T-helper 22 cell (primary cell): Measurements from ENCODE around the gene TMIGD3.

Experiments
- DNase-seq: peaks from one replicate; pipeline ENCODE4 v3.0.0-alpha.2; 2020; ENCODE audit warnings: low read depth

TMIGD3 gene

DNA sequence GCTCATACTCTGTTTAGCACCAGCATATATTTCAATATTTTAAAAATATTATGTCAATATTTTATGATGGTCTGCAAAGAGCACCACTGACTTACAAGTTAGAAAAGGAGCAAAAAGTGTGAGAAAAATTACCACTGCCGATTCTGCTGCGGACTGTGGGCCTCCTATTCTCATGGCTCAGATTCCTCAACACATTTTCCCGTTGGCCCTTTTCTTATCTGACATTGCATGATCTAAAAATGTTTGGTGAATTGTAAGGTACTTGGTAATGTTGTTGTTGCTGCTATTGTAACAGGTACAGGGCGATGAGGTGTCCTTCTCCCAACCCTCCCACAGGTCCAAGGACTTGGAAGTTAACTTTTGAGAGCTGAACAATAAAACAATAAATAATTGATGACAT is 28.9 kb downstream of the TMIGD3 start:
- no peak for DNase-seq

DNA sequence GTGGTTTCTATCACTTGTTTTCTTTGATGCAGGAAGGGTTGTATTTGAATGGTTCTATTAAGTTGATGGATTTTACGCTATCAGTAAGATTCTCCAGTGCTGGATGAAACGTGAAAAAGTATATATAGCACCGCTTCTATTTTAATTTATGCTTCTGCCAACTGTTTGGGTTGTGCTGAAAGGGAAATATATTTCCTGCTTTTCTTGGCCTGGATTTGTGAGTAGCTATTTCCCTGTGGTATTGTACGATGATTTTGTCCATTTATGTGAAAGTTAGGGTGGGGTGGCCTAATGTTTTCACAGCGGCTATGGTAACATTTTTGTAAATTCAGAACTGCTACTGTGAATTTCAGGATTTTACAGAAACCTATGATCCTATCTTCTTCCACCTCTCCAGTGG is 29.3 kb downstream of the TMIGD3 start:
- no peak for DNase-seq

DNA sequence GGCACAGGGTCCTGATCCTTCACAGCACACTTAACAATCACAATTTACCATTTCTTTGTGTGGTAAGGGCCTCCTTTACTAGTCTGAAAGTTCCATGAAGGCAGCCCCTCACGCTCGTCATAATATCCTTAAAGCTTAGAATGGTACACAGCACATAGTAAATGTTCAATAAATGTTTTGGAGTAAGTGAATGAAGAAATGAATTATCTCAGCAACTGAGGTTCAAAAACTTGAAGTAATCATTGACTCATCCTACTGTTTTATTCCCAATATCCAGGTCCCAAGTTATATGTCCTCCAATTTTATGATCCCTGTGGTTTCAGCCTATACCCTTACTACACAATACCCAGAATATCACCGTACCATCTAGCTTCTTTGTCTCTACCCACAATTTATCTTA is 31.9 kb downstream of the TMIGD3 start:
- no peak for DNase-seq

DNA sequence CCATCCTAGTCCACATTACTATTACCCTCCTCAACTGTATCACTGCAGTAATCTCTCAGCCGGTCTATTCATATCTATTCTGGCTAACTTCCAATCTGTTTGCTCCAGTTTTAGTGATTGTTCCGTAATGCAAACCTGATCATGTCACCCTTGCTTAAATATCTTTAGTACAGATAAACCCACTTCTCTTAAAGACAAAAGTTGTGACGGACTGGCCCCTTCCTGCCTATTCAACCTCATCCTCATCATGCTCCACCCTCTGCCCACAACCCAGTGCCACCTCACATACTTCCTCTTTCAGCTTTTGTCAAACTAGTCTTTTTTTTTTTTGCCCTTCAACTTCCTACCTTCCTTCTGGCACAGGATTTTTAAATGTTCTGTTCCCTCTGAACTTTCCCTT is 32.4 kb downstream of the TMIGD3 start:
- DNase-seq: peak; percentile 79

DNA sequence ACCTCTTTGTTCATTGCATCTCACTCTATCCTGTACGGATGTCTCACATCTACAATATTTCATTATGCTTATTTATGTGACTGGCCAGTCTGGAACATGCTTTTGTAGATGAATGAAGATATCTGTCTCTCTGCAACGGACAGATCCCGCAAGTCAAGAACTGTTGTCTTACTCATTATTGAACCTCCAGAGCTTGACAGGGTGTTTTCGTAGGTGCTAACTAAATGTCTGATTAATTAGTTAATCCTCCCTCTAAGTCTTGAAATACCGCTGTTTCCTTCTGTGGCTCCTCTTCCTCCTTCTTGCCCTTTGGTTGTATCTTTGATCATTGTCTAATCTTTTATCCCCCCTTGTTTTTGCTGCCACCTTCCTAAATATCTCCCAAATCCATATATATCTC is 32.8 kb downstream of the TMIGD3 start:
- no peak for DNase-seq

DNA sequence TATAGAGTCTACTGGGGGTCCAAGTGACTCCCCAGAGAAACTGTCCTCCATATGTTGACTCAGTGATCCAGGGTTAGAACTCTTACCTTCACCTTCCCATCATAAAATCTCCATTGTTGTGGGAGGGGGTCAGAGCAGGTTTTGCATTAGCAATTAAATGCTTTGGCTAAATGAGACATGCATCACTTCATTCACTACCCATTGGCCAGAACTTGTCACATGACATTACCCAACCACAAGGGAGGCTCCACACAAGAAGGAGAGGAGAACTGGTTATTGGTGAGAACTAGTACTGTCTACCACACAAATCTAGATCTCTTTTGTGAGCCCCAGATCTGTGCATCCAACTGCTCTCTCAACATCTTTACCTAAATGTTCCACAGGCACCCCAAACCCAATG is 33.9 kb downstream of the TMIGD3 start:
- DNase-seq: no peak

DNA sequence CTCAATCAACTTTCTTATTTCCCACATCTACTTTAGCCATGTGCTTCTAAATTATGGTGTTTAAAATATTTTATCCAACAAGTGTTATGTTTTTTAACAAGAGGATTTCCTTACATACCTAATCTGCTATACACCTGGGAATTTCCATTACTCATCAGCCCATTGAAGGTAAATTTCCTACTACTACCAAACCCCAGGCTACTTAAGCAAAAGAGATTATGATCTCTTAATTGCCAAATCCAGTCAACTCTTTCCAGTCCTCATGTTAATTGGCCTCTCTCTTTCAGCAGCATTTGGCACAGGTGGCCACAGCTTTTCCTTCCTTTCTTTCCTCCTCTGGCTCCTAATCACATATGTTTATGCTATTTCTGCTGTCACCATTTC is 34.7 kb downstream of the TMIGD3 start:
- DNase-seq: no peak

DNA sequence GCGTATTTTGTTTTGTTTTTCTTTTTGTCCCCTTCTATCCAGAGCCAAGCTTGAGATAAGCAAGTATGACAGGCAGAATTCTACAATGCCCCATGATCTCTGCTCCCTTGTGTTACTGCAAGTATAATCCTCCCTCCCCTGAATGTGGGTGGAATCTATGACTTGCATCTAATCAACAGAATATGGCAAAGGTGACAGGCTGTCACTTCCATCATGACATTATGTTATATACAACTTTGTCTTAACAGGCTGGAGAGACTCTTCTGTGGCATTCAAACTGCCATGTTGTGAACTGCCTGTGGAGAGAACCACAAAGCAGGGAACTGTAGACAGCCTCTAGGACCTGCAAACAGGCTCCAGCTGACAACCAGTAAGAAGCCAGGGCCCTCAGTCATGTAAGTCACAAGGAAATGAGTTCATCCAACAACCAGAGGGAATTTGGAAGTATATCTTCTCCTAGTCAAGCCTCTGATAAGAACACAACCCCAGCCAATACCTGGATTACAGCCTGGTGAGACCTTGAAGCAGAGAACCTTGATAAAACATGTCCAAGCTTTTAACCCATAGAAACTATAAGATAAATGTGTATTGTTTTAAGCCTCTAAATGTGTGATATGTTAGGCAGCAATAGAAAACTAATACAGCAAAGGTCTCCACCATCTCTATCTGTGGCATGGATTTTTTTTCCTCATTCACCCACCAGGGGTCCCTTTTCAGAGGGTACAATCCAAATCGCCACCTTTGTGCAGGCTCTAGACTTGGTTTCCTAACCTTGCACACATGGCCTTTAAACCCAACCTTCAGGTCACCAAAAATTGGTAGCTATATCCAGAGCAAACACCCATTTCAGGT is 35.3 kb downstream of the TMIGD3 start:
- DNase-seq: no peak

DNA sequence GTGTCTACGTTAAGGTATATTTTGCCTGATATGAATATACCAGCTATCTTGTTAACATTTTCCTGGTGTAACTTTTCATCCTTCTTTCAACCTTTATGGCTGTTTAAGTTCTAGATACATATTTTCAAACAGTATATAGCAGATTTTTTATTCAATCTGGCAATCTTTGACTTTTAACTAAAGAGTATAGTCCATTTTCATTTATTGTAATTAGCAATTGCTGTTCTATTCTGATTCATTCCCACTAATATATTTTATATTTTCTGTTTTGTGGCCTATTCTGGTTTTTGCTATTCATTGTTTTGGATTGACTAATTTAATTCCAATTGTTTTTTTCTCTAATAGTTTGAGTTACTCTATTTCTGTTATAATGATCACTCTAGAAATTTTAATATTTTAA is 37.0 kb downstream of the TMIGD3 start:
- DNase-seq: no peak

DNA sequence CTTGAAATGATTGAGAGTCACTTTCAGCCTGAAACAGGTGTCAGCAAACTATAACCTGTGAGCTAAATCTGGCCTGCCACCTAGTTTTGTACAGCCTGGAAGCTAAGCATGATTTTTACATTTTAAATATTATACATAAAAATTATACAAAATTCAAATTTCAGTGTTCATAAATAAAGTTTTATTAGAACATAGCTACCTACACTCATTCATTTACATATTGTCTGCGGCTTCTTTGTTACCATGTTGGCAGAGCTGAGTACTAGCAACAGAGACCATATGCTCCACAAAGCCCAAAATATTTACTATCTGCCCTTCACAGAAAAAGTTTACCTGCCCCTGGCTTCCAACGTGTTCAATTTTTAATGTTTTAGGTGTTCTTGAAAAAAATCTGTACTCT is 37.7 kb downstream of the TMIGD3 start:
- no peak for DNase-seq

DNA sequence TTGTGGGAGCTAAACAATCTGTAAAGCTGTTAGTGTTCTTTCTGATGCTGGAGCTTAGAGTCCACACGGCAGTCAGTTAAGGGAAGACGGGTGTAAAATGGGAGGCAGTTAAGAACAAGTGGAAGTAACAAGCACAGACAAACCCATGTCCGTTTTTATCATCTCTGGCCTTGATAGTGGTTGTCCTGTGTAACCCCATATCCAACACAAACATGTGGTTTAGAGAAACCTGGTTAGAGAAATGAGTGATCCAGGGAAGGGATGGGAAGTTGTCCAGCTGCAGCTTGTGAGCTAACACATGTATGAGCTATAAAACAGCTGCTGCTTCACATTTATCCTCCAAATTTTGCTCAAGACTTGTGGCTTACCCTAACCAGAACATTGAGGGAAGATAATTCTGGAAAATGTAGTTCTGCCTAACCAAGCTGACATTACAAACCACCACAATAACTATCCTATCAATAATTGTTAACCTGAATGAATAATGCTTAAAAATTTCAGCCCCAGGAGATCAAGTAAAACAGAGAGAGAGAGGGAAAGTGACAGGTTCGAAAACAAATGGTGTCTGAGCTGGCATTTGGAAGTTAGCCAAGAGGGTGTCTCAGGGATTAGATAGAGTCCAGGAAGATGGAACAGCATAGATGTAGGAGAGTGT is 40.3 kb downstream of the TMIGD3 start:
- no peak for DNase-seq

DNA sequence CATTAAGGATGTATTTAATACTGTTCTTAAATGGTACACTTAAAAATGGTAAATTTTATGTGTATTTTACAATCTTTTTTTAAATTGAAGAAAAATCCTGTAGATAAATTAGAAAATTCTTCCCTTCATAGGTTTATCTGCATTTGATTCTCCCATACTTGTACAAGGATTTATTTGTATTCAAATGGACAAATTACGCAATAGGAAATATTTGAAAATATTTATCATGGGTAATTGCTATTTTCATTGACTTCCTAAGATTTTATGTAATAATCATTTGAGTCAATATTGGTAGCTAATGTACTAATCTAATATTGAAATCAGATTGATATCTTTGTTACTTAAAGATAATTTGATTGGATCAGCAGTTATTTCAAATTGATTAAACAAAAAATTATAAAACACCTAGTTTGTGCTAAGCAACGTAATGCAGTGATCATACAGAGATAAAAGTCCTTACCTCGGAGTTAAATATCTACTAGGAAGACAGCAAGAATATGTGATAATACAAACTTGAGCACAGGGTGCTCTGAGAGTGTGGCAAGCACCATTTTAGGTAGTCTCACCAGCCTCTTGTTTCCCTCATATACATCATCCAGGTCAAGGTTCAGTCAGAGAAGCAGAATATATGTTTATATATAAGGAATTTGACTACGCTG is 40.9 kb downstream of the TMIGD3 start:
- DNase-seq: no peak

DNA sequence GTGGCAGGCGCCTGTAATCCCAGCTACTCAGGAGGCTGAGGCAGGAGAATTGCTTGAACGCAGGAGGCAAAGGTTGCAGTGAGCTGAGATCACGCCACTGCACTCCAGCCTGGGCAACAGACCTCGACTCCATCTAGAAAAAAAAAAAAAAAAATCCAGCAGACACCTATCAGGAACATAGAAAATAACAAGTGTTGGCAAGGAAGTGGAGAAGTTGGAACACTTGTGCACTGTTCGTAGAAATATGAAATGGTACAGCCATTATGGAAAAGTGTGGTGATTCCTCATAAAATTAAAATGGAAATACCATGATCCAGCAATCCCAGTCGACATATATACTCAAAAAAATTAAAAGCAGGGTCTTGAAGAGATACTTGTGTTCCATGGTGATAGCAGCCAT is 41.7 kb downstream of the TMIGD3 start:
- no peak for DNase-seq

DNA sequence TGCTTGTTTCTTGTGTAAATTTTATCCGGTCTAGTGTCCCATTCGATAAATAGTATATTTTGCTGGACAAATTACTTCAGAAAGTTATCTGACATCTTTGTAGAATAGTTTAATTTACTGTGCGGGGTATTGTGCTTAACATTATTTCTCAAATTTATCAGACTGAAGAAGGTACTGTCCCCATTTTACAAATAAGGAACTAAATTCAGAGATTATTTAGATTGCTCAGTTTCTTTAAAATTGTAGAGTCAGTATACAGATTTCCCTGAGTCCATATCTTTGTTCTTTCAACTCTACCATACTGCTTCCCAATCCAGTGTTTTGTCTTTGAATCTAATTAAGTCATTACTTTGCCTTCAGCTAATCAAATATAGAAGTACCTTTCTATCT is 47.8 kb downstream of the TMIGD3 start:
- DNase-seq: no peak

DNA sequence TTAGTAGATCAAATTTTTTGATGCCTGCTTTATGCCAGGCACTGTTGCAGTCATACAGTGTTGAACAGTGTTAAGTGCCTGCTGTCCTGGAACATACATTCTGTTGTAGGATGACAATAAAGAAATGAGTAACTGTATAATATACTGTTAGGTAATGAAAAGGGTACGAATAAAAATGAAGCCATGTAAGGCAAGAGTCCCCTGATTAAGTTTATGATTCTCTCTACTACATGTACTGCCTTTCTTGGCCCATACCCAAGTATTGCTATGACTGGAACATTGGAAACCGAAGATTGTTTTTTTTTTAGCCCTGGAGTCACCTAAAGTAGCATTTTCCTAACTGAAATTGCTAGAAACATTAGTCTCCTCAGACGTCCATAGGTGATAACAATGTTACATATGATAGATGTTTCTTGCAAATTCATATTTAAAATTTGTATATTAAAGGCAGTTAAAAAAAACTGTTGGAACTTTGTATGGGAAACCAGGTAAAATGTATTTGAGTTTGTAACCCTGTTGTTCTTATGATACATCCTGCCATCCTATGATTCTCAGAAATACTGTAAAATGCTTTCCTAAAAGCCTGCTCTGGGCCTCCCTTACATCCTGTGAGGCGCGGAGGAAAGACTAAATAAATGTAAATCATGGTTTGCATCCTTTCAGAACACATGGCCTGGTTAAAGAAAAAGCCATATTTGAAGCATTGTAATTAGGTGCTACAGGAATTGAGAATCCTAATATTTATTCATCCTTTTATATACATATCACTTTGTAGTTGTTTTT is 48.4 kb downstream of the TMIGD3 start:
- DNase-seq: no peak

DNA sequence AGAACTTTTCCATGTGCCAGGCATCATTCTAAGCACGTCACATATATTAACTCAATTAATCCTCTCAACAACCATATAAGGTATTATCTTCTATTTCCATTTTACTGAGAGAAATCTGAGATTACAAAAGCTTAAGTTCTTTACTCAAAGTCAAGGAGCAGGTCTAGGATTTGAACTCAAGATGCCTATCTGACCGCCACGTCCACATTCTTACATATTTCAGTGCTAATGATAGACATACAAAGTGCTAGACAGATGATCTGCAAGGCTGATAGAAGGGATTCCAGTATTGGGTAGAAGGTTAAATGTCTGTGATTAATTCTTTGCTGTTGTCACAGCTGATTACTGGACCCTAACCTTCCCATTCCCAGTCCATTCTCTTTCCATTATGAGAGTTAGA is 49.7 kb downstream of the TMIGD3 start:
- no peak for DNase-seq

DNA sequence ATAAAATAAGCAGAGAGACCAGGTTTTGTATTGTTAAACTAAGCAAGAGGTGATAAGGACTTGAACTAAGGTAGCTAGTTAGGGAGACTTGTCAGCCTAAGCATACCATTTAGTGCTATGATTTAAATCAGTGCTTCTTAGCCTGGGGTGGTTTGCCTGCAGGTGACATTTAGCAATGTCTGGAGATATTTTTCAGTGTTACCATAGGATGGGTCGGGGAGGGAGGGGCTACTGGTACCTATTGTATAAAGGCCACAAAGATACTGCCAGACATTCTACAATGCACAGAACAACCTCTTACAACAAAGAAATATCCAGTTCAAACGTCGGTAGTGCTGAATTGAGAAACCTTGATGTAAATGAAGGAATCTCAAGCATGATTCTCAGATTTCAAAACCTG is 50.9 kb downstream of the TMIGD3 start:
- no peak for DNase-seq

DNA sequence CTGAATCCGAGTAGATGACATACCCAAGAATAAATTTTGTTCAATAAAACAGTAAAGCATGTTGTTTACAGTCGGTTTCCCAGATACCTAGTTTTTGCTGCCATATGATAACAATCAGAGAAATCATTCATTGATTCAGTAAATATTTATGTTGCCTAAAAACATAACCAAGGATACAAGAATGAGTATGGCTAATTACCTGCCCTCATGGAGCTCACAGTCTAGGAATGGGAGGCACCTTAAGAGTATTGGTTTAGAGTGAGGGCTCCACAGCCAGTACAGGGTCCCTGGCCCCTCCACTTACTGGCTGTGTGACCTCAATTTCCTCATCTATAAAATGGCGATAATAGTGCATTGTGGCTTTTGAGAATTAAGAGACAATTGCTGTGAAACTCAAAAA is 53.2 kb downstream of the TMIGD3 start:
- no peak for DNase-seq

DNA sequence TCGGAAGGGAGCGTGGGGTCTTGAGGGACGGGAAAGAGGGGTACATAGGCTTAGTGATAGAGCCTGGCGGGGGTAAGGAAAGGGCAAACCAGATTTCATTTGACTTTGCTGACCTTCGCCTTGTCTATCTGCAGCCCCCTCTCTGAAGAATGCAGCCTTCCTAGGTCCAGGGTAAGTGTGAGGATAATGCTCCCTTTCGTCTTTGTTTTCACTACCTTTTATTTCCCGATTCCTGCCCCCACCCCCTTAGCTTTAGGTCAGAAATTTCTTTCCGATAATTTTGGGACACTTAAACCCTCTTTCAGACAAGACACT is 53.8 kb downstream of the TMIGD3 start:
- DNase-seq: no peak

DNA sequence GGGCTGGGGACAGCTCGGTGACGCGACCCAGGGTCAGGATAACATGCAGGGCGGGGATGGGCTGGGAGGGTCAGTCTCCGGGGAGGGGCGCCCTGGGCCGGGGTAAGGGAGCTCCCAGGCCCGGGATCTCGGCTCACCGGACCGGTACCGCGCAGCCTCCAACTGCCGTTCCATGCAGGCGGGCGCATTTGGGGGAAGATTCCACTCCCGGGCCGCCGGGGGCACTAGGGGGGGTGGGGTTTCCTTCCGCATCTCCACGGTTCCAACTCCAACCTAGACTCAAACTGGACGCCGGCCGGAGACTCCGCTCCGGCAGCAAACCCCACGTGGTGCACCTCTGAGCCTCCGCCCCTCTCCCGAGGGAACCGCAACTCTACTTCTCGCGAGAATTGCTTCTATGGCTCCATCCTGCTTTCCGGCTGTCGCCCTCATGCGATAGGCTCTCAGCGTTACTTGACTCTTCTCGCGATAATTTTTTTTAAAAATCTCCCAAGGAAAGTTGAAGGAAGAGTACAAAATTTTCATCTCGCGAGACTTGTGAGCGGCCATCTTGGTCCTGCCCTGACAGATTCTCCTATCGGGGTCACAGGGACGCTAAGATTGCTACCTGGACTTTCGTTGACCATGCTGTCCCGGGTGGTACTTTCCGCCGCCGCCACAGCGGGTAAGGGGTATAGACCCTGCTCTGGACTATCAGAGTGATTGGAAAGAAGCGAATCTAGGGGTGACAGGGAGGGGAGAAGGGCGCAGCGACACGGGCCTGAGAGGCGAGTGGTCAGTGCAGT is 54.3 kb downstream of the TMIGD3 start, which contains the start of the genes ATP5PB and WDR77:
TSS of gene ATP5PB (plus strand) at position 547 of the 785 bp plus-strand sequence. CDS start at position 625, 78 bp downstream.
TSS of gene WDR77 (minus strand) at position 339 of the 785 bp plus-strand sequence. CDS start at position 252, 87 bp downstream.
- peak; percentile 90 for DNase-seq

DNA sequence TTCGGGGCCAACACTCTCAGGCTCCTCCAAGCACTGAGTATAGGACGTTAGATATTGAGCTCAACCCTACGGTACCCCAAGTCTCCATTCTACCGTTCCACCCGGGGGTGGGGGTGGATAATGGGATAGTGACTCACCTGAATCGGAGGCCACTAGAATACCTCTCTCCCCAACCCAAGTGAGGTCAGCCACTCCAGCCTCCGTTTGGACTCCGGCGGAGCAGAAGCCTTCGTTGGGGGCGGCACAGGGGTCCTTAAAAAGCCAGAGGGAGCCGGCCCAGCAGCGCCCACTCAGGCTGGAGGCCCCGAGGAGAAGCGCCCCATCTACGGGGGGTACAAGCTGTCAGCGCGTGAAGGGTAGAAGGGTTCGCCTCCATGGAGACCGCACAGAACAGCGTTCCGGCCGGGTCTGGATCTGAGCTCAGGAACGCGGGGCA is 54.9 kb downstream of the TMIGD3 start:
- DNase-seq: no peak
